GM23248 (cell line): ENCODE data around the gene SEM1.

Experiments
- EZH2 ChIP-seq: fragments of 200-600 bp; sonication (generic); IDR thresholded peaks from 2 replicates; pipeline ENCODE4 v1.6.1; 2018; ENCODE audit warnings: antibody characterized with exemption, mild to moderate bottlenecking; ENCODE audit not compliant: insufficient read depth, poor library complexity, severe bottlenecking
- EZH2phosphoT487 ChIP-seq: fragments of 200-600 bp; sonication (generic); IDR thresholded peaks from 2 replicates; pipeline ENCODE4 v1.6.1; 2018; ENCODE audit warnings: antibody characterized with exemption, moderate library complexity, mild to moderate bottlenecking, low read depth; ENCODE audit not compliant: insufficient read depth

- TF ChIP-seq EZH2phosphoT487 (no peak), EZH2 (no peak)
Measured at GRCh38 chr7:96664793-96665192, 44.9 kb downstream of the SEM1 start.
